ENCODE data around the gene MAP3K14.
"Not testable (repeated sequence)": the region's sequence is repeated elsewhere in the genome, so short reads cannot be mapped to it uniquely, and the experiment has no call there.

The MAP3K14 gene

DNA sequence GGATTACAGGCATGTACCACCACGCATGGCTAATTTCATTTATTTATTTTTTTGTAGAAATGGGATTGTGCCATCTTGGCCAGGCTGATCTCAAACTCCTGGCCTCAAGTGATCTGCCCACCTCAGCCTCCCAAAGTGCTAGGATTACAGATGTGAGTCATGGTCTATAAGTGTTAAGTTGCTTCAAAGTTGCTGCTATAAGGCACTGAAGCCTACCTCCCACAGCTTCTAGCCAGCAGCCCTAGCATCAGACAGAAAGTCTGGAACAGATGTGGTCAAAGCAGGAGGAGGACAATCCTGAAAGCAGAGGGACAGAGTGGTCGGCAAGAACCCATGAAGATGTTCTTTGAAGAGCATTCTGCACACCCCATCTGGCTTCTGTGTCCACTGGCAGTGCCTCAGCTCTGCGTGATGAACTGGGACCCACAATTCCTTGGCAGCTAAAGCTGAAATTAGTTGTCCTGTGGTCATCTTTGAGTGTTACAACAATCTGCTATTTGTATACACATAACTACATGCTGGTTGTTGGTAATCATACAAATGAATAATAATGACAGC is 11.2 kb downstream of the MAP3K14 start:
- Histone ChIP-seq H3K27ac (ENCODE audit: low read depth, low read length) (no peak overlapping the region), H2BK5ac (ENCODE audit: low read depth, low read length, poor library complexity) (no peak overlapping the region), H3K4me2 (ENCODE audit: low read length) (no peak overlapping the region), H3K79me2 (ENCODE audit: control insufficient read depth, insufficient read depth, low read length, poor library complexity) (no peaks in the 10 kb centered on the region), H3K27me3 (ENCODE audit: insufficient read depth, low read length) (no peaks in the 10 kb centered on the region), H2BK12ac (ENCODE audit: low read length) (no peak overlapping the region), H3K4me3 (ENCODE audit: low read depth, low read length) (no peak overlapping the region), H3K23ac (ENCODE audit: low read length) (no peak overlapping the region), H3K18ac (ENCODE audit: low read length) (no peak overlapping the region), H3K4ac (ENCODE audit: low read depth, low read length) (no peak overlapping the region), H3K79me1 (ENCODE audit: low read length) (no peaks in the 10 kb centered on the region), H4K91ac (ENCODE audit: low read depth, low read length) (no peak overlapping the region), H4K12ac (ENCODE audit: low read depth, low read length) (no peak overlapping the region), H3K9me3 (ENCODE audit: insufficient read depth, low read depth, low read length) (peaks cover 3% of the 10 kb centered on the region), H2BK120ac (ENCODE audit: insufficient read depth, low read length, poor library complexity) (no peak overlapping the region), H3K4me1 (ENCODE audit: control insufficient read depth in 1 of 2, insufficient read depth in 2 of 2, low read length in 2 of 2) (peaks cover 0 to 2% of the 10 kb centered on the region in 2 experiments), H4K8ac (ENCODE audit: low read depth, low read length) (no peak overlapping the region), H3K9ac (ENCODE audit: low read length) (no peak overlapping the region), H2AK5ac (ENCODE audit: low read length) (no peak overlapping the region), H3K36me3 (ENCODE audit: control insufficient read depth in 1 of 2, insufficient read depth in 2 of 2, low read length in 2 of 2) (peaks cover 0 to 2% of the 10 kb centered on the region in 2 experiments), H2AFZ (ENCODE audit: insufficient read depth, low read length, poor library complexity) (no peak overlapping the region), H3K14ac (ENCODE audit: low read length) (no peak overlapping the region)
- no peak for DNase-seq
- no CpG with 5 or more reads among the region's 3 CpGs for WGBS (ENCODE audit: extremely low coverage, insufficient coverage, insufficient read length)

- Histone ChIP-seq H3K23ac (ENCODE audit: low read length) (no peak overlapping the region), H2BK5ac (ENCODE audit: low read depth, low read length, poor library complexity) (no peak overlapping the region), H3K14ac (ENCODE audit: low read length) (no peak overlapping the region), H3K4me3 (ENCODE audit: low read depth, low read length) (no peak overlapping the region), H3K79me2 (ENCODE audit: control insufficient read depth, insufficient read depth, low read length, poor library complexity) (no peaks in the 10 kb centered on the region), H2BK120ac (ENCODE audit: insufficient read depth, low read length, poor library complexity) (no peak overlapping the region), H3K79me1 (ENCODE audit: low read length) (no peaks in the 10 kb centered on the region), H3K9me3 (ENCODE audit: insufficient read depth, low read depth, low read length) (no peaks in the 10 kb centered on the region), H3K36me3 (ENCODE audit: control insufficient read depth in 1 of 2, insufficient read depth in 2 of 2, low read length in 2 of 2) (peaks cover 0 to 2% of the 10 kb centered on the region in 2 experiments), H3K27me3 (ENCODE audit: insufficient read depth, low read length) (no peaks in the 10 kb centered on the region), H4K8ac (ENCODE audit: low read depth, low read length) (no peak overlapping the region), H3K4me1 (ENCODE audit: control insufficient read depth in 1 of 2, insufficient read depth in 2 of 2, low read length in 2 of 2) (peaks cover 6 to 10% of the 10 kb centered on the region in 2 experiments), H3K18ac (ENCODE audit: low read length) (no peak overlapping the region), H2AFZ (ENCODE audit: insufficient read depth, low read length, poor library complexity) (no peak overlapping the region), H4K91ac (ENCODE audit: low read depth, low read length) (no peak overlapping the region), H3K9ac (ENCODE audit: low read length) (no peak overlapping the region), H3K27ac (ENCODE audit: low read depth, low read length) (no peak overlapping the region), H3K4me2 (ENCODE audit: low read length) (no peak overlapping the region), H4K12ac (ENCODE audit: low read depth, low read length) (no peak overlapping the region), H2AK5ac (ENCODE audit: low read length) (no peak overlapping the region), H2BK12ac (ENCODE audit: low read length) (no peak overlapping the region), H3K4ac (ENCODE audit: low read depth, low read length) (no peak overlapping the region)
- DNase-seq, result peak in 1 of 2 donors; percentile 41
- no CpG with 5 or more reads among the region's 10 CpGs for WGBS (ENCODE audit: extremely low coverage, insufficient coverage, insufficient read length)
These were observed 14.1 kb downstream of the MAP3K14 start for GRCh38 chr17:45302649-45303173.

DNA sequence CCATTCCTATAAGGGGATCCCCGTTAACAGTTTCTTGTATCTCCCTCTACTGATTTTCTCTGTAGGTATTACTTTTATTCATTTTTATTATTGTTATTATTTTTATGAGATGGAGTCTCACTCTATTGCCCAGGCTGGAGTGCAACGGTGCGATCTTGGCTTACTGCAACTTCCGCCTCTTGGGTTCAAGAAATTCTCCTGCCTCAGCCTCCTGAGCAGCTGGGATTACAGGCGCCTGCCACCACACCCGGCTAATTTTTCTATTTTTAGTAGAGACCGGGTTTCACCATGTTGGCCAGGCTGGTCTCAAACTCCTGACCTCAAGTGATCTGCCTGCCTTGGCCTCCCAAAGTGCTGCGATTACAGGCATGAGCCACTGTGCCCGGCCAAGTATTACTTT is 14.6 kb downstream of the MAP3K14 start:
- H3K79me2 ChIP-seq (ENCODE audit: control insufficient read depth, insufficient read depth, low read length, poor library complexity); H3K18ac ChIP-seq (ENCODE audit: low read length); H3K4me2 ChIP-seq (ENCODE audit: low read length); H3K27ac ChIP-seq (ENCODE audit: low read depth, low read length); H4K91ac ChIP-seq (ENCODE audit: low read depth, low read length); H4K8ac ChIP-seq (ENCODE audit: low read depth, low read length); H2AFZ ChIP-seq (ENCODE audit: insufficient read depth, low read length, poor library complexity); DNase-seq; H3K79me1 ChIP-seq (ENCODE audit: low read length); H3K4ac ChIP-seq (ENCODE audit: low read depth, low read length); H3K23ac ChIP-seq (ENCODE audit: low read length); H3K9ac ChIP-seq (ENCODE audit: low read length); H3K36me3 ChIP-seq (ENCODE audit: control insufficient read depth in 1 of 2, insufficient read depth in 2 of 2, low read length in 2 of 2); H2BK12ac ChIP-seq (ENCODE audit: low read length); H3K9me3 ChIP-seq (ENCODE audit: insufficient read depth, low read depth, low read length); H2BK120ac ChIP-seq (ENCODE audit: insufficient read depth, low read length, poor library complexity); H2AK5ac ChIP-seq (ENCODE audit: low read length); H3K4me3 ChIP-seq (ENCODE audit: low read depth, low read length); H3K27me3 ChIP-seq (ENCODE audit: insufficient read depth, low read length); H2BK5ac ChIP-seq (ENCODE audit: low read depth, low read length, poor library complexity); H3K14ac ChIP-seq (ENCODE audit: low read length); H3K4me1 ChIP-seq (ENCODE audit: control insufficient read depth in 1 of 2, insufficient read depth in 2 of 2, low read length in 2 of 2); H4K12ac ChIP-seq (ENCODE audit: low read depth, low read length): not testable (repeated sequence)
- WGBS (ENCODE audit: extremely low coverage, insufficient coverage, insufficient read length), result no CpG with 5 or more reads among the region's 9 CpGs

DNA sequence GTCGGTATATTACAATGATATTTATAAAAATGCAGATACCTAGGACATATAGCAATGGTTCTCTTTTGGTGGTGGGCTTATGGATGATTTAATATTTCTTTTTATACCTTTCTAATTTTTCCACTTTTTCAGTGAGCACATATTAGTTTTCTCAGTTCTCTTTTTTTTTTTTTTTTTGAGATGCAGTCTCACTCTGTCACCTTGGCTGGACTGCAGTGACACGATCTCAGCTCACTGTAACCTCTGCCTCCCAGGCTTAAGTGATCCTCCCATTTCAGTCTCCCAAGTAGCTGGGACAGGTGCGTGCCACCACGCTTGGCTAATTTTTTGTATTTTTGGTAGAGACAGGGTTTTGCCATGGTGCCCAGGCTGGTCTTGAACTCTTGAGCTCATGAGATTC is 15.1 kb downstream of the MAP3K14 start:
- Histone ChIP-seq H3K36me3 (ENCODE audit: control insufficient read depth in 1 of 2, insufficient read depth in 2 of 2, low read length in 2 of 2) (peaks cover 0 to 2% of the 10 kb centered on the region in 2 experiments), H4K12ac (ENCODE audit: low read depth, low read length) (no peak overlapping the region), H3K27me3 (ENCODE audit: insufficient read depth, low read length) (no peaks in the 10 kb centered on the region), H3K9me3 (ENCODE audit: insufficient read depth, low read depth, low read length) (no peaks in the 10 kb centered on the region), H3K79me2 (ENCODE audit: control insufficient read depth, insufficient read depth, low read length, poor library complexity) (no peaks in the 10 kb centered on the region), H3K27ac (ENCODE audit: low read depth, low read length) (no peak overlapping the region), H3K4ac (ENCODE audit: low read depth, low read length) (no peak overlapping the region), H3K18ac (ENCODE audit: low read length) (no peak overlapping the region), H4K8ac (ENCODE audit: low read depth, low read length) (no peak overlapping the region), H2BK120ac (ENCODE audit: insufficient read depth, low read length, poor library complexity) (no peak overlapping the region), H2BK5ac (ENCODE audit: low read depth, low read length, poor library complexity) (no peak overlapping the region), H2BK12ac (ENCODE audit: low read length) (no peak overlapping the region), H4K91ac (ENCODE audit: low read depth, low read length) (no peak overlapping the region), H3K23ac (ENCODE audit: low read length) (no peak overlapping the region), H2AK5ac (ENCODE audit: low read length) (no peak overlapping the region), H3K9ac (ENCODE audit: low read length) (no peak overlapping the region), H3K4me2 (ENCODE audit: low read length) (no peak overlapping the region), H3K79me1 (ENCODE audit: low read length) (no peaks in the 10 kb centered on the region), H2AFZ (ENCODE audit: insufficient read depth, low read length, poor library complexity) (no peak overlapping the region), H3K4me1 (ENCODE audit: control insufficient read depth in 1 of 2, insufficient read depth in 2 of 2, low read length in 2 of 2) (peaks cover 6 to 10% of the 10 kb centered on the region in 2 experiments), H3K4me3 (ENCODE audit: low read depth, low read length) (no peak overlapping the region), H3K14ac (ENCODE audit: low read length) (no peak overlapping the region)
- no CpG with 5 or more reads among the region's 4 CpGs for whole genome bisulfite sequencing (ENCODE audit: extremely low coverage, insufficient coverage, insufficient read length)
- DNase-seq, result no peak
